Embryonic facial prominence (tissue), 1 donor: ENCODE measurements around the gene SAT1.
A peak's percentile ranks its signal among the peaks of the same experiment; 100 is the strongest.
"Not testable (repeated sequence)": the region's sequence is repeated elsewhere in the genome, so short reads cannot be mapped to it uniquely, and the experiment has no call there.

Experiments used
- DNase-seq: peaks from one replicate; pipeline ENCODE4 v3.0.0-alpha.2; 2016; ENCODE audit errors: extremely low spot score

Gene SAT1

DNA sequence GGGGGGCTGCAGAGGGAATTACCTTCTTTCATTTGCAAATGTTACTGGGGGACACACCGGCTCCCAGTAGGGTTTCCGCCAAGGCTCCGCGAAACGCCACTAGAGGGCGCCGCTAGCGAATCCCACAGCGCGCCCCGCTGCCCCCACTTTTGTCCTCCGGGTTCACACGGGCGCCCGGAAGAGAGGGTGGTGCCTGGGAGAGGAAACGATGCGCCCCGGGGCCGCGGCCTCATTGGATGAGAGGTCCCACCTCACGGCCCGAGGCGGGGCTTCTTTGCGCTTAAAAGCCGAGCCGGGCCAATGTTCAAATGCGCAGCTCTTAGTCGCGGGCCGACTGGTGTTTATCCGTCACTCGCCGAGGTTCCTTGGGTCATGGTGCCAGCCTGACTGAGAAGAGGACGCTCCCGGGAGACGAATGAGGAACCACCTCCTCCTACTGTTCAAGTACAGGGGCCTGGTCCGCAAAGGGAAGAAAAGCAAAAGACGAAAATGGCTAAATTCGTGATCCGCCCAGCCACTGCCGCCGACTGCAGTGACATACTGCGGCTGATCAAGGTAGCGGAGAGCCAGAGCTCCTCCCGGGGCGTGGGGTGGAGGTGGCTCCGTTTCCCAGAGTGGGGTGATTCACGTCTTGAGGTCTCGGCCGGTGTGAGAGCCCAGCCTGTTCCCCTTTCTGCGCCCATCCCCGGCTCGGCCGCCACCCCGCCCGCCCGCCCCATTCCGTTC, at the start of gene SAT1:
Gene SAT1 (plus strand): TSS at position 311 of the 726 bp plus-strand sequence. CDS start 179 bp downstream, at position 490.
- DNase-seq, result peak; percentile 93

DNA sequence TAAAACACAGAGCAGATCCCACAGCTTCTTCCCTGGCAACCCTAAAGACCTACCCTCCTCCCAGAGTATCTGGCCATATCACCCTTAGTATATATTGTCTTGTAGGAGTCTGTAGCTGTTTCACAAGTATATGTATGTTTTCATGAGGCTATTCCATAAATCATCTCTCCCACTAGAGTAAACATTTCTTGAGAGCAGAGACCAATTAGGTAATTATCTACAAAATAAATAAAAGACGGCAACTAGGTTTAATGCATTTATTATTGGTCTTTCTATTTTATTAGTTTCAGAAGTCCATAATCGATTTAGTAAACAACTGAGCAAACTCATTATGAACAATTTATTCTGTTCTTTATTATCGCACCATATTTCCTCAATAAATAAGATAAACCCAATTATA, 46.9 kb upstream of the SAT1 start:
- DNase-seq, result no peak

DNA sequence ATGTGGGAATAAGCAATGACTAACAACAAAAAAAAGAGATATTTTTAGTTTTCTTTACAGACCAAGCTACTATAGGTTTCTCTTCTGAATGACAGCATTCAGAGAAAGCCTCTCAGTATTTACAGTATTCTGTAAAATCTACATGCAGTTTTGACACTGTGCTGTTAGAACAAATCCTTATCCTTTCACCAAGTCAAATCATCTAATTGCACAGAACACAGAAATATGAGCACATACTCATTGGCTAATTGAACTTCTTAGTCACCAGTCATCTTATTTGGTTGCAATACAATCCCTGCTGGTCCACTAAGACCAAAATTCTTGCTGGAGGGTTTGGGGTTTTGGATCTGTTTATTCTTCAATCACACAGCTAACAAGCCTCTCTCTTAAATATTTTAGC, 45.6 kb upstream of the SAT1 start:
- DNase-seq, result no peak

DNA sequence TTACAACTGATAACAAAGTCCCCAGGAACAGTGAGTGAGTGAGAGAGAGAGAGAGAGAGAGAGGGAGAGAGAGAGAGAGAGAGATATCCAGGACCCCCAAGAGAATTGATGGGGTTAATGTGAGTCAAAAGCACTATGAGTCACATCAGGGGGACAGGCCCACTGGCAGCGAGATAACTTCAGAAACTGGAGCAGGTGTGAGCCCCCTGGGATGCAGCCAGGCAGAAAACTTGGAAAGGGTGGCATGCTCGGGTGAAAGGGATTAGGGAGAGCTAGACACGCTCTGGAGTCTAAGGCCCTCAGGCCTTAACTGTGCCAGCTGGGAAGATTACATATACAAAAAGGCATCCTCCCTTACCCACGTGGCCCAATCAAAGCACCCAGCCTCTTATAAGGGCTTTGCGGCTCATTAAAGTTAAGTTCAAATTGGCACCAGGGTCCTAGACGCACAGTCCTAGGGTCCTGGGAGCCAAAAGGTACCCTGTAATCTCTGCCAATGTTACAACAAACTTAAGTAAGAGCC, 40.7 kb upstream of the SAT1 start:
- DNase-seq, result peak; percentile 50

DNA sequence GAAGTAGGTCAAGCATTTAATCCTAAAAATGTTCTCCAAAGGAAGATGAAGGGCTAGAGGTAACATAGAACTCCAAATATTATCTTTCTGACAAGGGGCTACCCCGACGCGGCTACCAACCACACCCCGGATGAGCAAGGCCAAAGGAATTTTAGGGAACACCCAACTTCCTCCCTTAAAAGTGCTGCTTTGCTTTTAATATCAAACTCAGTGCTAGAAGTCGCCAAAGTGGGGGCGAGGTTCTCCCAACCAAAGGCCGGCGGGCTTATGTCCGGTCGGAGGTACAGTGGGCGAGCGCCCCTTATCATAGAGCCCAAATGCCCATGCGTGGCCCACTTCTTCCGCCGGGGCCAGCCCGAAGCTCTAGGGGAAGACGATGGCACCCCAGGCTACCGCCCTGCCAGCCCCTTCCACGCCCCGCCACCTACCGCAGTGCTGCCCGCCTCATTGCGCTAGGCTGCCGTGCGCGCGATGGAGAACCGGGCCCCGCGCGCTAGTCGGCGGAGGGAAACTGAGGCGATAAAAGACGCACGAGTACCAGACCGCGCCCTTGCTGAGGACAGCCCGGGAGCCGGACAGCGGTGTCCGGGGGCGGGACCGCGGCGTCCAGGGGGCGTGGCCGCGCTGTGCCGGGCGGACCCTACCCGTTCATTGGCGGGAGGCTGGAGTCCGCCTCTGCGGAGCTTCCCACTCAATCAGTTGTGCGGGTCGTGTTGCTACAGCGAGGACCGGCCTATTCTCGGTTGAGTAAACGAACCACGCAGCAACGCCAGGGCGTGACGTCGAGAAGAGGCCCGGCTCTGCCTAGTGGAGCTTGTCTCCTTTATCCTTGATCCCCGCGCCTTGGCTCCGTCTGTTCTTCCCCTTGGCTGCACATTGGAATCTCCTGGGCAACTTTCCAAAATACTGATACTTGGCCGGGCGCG, 40.0 kb upstream of the SAT1 start, which contains the start of gene ACOT9:
Gene ACOT9 (minus strand): TSS at position 580 of the 926 bp plus-strand sequence. CDS start 132 bp downstream, at position 448.
- peak; percentile 78 for DNase-seq

DNA sequence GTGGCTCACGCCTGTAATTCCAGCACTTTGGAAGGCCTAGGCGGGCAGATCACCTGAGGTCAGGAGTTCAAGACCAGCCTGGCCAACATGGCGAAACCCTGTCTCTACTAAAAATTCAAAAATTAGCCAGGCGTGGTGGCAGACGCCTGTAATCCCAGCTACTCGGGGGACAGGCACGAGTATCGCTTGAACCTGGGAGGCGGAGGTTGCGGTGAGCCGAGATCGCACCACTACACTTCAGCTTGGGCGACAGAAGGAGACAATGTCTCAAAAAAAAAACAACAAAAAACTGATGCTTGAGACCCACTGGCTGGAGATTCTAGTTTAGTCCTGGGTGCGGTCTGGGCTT, 39.4 kb upstream of the SAT1 start:
- not testable (repeated sequence) for DNase-seq

DNA sequence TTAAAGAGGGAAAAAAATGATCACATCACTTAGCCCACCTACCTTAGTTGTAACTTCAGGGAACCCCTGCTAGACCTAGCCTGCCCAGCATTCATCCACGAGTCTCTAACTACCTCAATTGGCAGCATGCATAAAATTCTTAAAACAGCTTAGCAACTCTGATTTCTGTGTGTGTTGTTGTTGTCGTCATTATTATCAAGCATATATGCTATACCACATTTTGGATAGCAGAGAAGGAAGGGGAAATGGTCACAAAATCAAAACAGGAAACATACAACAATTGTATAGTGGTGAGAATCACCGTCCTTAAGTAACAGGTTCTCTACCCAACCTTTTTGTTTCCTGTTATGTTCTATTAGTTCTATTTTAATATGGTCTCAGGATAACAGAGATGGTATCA, 37.2 kb upstream of the SAT1 start:
- no peak for DNase-seq

DNA sequence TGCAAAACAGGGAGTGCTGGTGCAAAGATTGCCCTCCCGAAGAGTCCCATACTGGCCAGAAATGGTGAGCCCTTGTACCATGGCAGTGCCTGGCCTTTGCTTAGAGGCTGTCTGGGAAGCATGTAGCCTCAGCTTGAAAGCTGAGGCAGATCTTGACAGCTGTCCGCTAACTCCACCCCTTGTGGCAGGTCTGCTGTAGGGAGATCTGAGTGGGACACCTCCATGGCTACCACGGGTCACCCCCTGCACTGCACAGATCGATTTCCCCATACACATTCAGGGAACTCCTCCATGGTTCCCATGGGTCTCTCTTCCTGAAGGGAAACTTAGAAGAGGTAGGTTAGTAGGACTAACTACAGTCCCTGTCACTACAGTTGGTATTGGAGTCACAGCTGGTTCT, 33.8 kb upstream of the SAT1 start:
- DNase-seq, result no peak

DNA sequence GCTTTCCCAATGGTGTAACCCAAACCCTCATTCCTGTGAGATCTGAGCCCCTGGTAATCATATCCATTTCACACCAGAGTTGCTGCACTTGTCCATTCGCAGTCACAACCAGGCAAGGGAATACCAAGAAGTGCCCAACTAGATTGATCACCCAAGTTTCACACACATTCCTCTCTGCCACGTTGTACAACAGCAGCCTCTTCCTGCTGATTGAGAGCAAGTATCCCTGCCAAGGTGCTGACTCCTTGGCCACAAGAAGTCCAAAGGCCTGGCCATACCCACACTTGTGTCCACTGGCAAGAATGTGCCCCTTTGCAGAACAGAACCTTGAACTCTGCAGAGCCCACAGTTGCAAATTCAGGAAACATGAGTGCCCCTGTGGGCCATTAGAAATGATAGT, 33.4 kb upstream of the SAT1 start:
- DNase-seq, result no peak

DNA sequence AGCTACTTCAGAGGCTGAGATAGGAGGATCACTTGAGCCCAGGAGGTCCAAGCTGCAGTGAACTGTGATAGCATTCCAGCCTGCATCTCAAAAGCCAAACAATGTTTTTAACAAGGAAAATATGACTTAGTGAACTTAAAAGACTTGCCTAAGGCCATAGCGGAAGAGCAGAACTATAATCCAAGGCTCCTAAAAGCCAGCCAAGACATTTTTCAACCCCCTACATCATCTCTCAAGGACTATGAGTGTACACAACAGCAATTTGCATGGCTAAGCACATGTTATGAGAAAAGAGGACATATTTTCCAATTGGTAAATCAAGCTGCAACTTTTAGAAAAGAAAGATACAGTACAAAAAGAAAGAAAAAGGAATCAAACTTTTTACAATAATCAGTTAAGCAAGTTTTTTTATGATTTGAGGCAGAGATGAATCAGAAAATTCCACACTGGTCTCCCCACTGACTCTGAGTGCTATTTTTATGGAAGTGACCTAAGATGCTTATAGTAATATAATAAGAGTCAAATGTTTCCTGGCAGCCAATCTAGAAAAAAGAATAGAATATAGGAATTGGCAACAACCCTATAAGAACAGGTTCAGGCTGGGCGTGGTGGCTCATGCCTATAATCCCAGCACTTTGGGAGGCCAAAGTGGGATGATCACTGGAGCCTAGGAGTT, 30.1 kb upstream of the SAT1 start:
- DNase-seq, result no peak

DNA sequence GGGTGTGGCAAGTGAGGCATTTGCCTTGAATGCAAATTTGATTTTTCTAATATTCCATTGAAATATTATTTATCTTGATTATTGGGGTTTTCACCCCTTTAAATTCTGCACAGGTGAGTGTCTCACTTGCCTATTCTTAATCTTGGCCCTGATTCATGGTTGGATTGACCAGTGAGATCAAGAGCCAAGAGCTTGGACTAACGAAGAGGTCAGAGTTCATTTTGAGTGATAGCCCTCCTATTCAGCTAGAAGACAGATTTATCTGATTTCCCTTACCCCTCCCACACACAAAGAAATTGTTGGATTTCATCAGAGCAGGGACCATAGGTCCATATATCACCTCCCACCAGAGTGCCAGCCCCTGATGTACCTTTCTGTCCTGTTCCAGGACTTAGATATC, 28.3 kb upstream of the SAT1 start:
- DNase-seq, result no peak

DNA sequence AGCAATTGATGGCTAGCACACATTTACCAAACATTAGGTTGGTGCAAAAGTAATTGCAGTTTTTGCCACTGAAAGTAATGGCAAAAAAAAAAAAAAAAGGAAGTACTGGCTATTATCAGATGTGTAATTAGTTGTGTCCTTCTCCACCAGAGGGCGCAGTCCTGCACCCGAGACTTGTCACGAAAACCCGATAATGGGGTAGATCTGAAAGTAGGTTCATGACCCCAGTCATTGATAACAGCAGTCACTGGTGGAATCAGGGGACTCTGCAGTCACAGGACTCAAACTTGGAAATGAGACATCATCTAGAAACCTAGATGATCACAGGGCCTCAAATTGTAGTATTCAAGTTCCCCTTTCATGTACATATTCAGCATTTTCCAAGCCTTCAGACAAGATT, 26.8 kb upstream of the SAT1 start:
- DNase-seq, result no peak

DNA sequence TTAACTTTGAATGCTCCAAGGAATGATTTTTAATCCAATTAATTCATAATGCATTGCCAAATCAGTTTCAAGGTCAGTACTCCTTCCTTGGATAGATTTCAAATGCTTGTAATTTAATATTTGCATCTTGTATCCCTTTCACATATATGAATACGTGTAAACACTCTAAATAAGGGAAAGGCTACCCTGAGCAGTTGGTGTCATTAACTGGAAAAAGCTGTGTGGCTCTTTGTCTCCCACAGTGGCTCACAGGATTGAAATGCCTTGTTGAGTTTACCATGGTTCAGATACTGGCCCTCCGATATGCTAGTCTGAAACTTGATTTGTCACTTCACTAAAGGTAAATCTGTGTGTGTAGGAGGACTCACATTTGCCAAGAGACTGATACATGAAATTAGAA, 23.2 kb upstream of the SAT1 start:
- no peak for DNase-seq

DNA sequence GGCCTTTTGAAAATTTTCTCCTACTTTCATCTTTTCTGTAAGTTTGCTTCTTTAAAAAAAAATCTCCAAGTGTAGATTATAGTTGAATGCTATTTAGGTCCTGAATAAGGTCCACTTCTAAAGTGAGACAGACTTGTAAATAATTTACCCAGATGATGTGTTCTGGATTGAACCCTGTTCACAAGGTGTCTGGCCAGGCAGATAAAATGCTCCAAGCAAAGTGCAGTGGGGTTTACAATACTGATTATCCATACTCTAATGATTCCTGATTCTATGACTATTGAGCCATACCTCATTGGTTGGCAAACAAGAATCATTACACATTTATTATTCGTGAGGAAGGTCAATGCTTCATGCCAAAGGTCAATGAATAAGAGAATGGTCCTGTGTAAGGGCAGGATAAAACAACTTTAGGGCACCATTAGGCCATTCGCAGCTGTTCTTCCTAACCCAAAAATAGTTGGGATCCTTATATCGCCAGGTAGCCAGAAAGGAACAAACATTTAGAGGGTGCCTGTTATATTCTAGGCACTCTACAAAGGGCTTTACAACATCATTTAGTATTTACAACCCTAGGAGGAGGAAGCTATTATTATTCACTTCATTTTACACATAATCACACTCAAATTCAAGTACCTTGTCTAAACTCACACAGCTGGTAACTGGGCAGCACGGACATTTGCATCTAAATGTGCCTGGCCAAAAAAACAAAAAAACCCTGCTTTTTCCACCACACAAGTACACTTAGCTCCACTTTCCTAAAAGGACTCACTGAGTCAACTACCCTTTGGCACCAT, 18.6 kb upstream of the SAT1 start:
- no peak for DNase-seq

DNA sequence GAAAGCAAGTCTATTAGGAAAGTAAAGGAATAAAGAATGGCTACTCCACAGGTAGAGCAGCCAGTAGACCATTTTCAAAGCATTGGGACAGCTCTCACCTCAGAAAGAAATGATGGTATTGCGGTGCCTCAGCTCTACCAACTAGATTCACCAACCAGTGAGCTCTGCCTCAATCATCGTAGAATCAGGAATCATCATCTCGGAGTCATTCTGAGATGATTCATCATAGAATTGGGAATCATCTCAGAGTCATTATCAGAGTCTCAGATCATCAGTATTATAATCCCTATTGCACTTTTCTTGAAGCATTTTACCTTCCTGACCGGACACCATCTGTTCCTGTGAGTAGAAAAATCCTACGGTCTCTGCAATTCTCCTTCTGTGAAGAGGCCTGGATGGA, 17.5 kb upstream of the SAT1 start:
- DNase-seq, result no peak

DNA sequence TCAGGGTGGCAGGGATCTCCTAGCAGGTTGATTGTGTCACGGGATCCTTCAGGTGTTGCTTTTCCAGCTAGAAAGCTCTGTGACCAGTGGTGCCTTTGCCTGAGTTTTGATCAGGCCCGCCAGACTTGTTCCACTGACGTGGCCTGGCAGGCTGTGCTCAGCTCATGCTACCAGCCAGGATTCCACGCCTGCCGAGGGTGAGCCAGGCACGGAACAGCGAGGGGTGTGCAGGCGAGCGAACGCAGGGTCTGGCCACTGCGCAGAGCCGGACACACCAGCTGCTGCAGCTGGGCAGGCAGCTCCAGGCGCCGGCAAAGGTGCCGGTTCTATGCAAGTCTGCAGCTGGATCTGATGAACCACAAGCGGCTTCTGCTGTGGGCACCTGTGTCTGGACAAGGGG, 17.1 kb upstream of the SAT1 start:
- no peak for DNase-seq

DNA sequence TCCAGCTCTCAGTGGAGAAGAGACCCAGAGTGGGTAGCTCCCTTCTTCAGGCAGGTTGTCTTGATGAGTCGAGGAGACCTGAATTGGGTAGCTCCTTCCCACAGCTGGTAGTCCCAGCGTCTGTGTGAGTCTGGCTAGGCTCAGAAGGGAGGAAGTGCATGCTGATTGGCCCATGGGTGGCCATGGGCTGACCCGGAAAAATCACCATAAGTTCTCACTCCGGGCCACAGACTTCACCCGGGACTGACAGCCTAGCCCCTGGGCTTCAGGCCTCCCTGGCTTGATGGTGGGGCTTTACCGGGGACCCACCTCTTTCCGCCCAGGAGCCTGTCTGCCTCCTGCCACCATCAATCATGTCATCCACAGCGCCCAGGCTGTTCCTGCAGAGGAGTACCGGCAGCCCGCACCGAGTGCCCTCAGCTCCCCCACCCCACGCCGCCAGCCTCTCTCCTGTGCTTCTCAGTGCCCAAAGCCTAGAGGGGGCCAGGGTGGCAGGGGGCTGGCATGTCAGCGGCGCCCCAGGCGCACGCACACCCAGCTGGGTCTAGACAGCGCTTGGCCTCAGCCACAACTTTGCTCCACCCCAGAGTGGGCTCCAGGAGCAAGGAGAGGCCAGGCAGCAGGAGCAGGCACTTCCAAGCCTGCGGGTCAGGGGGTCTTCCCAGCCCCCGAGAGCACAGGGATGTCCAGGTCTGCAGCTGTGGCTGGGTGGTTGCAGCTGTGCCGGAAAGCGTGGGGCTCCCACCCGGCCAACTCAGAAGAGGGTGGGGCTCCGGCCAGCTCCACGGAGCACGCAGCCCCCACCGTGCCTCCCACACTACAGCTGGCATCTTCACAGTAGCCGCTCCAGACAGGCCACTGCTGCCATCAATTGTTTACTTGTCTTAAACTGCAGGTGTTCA, 16.1 kb upstream of the SAT1 start:
- no peak for DNase-seq

DNA sequence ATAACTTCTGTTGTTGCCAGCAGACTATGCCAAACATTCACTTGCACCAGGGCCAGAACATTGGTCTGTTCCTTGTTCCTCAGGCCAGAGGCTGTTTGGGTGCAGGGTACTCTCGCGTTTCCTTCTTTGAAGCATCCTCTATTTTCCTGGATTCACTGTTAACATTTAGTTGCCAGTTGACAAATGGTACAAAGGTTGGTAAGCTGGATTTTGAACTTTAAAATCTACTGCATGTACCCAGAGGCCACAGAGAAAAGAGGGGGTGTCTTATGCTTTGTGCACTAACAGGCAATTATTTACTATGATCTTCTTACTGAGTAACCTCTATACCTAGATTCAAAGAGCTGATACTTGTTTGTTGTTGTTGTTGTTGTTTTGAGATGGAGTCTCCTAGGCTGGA, 12.8 kb upstream of the SAT1 start:
- no peak for DNase-seq

DNA sequence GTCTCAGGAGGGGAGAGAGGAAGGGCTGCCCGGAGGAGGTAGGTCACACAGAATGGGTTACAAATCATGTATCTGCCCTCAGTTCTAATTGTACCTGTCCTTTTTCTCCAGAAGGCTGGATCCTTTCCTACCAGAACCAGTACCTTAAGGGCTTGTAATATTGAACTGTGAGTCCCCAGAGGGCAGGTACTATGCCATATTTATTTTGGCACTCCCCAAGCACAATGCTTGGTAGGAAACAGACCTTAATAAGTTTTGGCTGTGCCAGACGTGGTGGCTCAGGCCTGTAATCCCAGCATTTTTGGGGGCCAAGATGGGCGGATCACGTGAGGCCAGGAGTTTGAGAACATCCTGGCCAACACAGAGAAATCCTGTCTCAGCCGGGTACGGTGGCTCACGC, 11.9 kb upstream of the SAT1 start:
- DNase-seq, result not testable (repeated sequence)

DNA sequence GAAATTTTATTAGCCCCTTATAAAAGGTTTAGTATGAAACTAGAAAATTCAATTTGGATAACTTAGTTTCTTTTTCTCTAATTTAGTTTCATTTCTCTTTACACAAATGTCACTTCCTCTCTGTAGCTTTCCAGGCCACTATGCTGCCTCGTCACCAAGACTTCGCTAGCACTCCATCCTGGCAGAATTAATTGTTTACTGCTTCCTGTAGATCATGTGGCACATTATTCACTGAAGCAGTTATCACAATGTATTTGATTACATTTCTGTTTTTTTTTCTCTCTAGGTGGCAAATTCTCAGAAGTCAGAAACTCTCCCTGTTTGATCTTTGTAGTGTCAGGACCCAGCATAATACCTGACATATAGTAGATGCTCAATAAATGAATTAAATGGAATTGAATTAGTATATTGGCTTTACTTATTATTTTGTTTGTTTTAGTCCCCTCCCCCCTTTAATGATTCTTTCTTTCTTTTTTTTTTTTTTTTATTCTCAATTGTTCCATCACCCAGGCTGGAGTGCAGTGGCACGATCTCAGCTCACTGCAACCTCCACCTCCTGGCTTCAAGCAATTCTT, 9.3 kb upstream of the SAT1 start:
- DNase-seq, result no peak
